GM10847 (cell line): ENCODE results near the gene ARHGEF38.

Experiments used
- POLR2A ChIP-seq: IDR thresholded peaks from 2 replicates; pipeline ENCODE4 v1.6.1; 2011; ENCODE audit not compliant: insufficient read length; ENCODE audit errors: extremely low read depth

Gene ARHGEF38, protein sequence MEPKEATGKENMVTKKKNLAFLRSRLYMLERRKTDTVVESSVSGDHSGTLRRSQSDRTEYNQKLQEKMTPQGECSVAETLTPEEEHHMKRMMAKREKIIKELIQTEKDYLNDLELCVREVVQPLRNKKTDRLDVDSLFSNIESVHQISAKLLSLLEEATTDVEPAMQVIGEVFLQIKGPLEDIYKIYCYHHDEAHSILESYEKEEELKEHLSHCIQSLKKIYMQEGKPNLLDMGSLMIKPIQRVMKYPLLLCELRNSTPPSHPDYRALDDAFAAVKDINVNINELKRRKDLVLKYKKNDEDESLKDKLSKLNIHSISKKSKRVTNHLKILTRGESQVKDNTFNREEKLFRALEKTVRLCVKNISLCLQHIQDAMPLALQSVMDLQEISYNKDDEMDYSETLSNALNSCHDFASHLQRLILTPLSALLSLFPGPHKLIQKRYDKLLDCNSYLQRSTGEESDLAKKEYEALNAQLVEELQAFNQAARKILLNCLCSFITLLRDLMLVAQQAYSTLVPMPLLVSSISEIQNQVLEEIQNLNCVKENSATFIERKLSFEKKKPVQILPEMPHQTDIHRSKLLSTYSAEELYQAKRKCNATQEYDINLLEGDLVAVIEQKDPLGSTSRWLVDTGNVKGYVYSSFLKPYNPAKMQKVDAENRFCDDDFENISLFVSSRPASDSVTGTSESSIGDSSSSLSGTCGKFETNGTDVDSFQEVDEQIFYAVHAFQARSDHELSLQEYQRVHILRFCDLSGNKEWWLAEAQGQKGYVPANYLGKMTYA

DNA sequence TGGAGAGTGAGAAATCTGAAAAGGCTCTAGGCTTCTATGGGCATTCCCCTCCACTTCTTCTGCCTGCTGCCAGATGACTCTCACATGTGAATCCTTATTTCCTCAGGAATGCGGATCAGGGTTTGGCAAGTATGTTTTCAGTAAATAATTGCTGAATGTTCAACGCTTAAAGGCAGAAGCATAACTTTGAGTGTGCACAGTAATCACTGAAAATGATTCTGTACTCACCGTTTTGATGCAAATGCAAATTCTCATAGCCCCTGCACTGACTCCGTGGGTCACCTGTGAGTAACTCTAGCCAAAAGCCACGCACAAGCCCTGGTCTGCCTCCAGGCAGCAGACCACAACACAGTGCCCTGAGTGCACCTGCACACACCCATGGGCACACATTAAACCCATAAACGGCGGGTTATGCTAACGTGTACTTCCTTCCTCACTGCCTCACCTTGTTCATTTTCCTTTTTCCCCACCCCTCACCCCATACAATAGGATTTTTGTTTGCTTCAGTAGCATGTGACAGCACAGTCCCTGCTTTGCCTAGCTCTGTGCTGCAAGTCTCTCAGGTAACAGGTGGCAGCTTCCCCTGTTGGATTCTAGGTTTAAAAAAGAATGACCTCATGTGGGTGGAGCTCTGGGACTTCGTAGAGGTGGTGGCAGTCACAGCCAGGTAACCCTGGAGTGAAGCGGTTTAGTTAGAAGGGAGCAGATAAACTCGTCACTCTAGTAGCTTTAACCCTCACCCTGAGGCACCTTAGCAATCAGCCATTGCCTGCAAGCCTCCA is at the start of gene ARHGEF38:
Gene ARHGEF38 (plus strand): TSS at position 656 of the 782 bp plus-strand sequence. CDS start 146 bp downstream, outside the sequence.
- TF ChIP-seq POLR2A: no peak

DNA sequence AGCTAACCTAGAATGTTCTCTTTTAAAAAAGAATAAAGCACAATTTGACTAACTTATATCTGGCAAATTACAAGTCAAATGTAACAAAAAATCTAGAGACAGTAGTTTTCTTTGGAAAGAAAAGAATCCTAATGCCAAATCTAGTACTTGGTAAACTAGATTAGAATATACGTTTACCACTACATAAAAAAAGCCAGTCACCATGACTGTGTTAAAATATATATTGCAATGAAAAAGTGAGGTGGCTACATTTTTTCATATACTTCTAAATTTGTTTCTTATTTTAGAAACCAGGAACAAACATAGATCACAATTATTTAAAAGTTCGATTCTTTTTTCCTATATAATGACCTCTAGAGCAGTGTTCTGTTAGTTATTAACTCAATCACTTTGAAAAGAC is 48.9 kb upstream of the ARHGEF38 start:
- no peak for TF ChIP-seq POLR2A

- no peak for TF ChIP-seq POLR2A
Measured at GRCh38 chr4:105504744-105505143, 47.7 kb upstream of the ARHGEF38 start.

- no peak for TF ChIP-seq POLR2A
Measured at GRCh38 chr4:105509291-105509690, 43.1 kb upstream of the ARHGEF38 start.

GRCh38 chr4:105509714-105510113 is 42.7 kb upstream of the ARHGEF38 start:
- TF ChIP-seq POLR2A: no peak

- no peak for TF ChIP-seq POLR2A
Measured at GRCh38 chr4:105510245-105510644, 42.2 kb upstream of the ARHGEF38 start.

GRCh38 chr4:105520819-105521790 is 31.3 kb upstream of the ARHGEF38 start:
- TF ChIP-seq POLR2A: no peak

DNA sequence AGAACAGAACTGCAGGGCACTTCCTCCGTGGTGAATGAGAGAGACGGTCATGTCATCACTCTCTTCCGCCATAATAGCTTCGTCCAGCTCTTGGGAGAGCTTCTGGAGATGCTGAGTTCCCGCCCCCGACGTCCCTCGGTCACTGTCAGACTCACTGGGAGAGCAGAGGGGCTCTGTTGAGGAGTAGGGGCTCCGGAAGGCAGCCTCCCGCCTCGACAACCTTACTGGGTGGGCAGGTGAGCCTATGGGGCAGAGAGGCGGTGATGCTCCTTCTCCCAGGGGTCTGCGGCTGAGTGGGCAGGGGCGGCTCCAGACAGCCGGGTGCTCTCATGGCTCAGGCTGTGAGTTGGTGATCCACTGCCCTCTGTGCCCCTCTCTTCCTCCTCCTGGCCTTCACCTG is 25.8 kb upstream of the ARHGEF38 start:
- no peak for TF ChIP-seq POLR2A

DNA sequence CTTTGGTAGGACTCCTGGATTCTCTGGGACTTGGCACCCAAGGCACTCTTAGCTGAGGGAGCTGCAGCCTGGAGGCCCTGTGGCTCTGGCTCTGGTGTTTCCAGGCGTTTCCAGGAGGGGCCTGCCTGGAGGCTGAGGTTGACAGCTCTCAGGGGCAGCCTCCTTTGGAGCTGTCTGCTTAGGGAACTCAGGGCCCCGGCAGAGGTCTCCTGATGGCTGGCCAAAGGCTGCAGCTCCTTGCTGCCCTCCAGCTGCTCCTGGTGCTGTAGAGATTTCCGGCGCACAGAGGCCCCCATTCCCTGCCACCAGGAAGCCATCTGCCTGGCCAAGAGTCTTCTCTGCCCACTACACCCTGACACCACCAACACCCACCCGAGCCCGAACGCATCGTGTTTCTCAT is 25.3 kb upstream of the ARHGEF38 start:
- no peak for TF ChIP-seq POLR2A

DNA sequence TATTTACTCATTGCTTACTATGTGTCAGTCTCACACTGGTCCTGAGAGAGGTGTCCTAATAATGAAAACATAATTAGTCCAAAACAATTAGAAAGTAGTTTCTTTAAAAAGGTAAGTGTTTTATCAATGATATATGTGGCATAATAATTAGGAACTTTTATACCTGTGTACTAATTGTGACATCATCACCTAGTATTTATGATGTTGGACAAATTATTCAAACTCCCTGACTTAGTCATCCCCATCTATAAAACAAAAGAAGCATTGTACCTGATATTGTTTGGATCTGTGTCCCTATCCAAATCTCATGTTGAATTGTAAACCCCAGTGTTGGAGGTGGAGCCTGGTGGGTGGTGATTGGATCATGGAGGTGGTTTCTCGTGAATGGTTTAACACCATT is 15.8 kb upstream of the ARHGEF38 start:
- no peak for TF ChIP-seq POLR2A

GRCh38 chr4:105541420-105541819 is 11.0 kb upstream of the ARHGEF38 start:
- TF ChIP-seq POLR2A: no peak

DNA sequence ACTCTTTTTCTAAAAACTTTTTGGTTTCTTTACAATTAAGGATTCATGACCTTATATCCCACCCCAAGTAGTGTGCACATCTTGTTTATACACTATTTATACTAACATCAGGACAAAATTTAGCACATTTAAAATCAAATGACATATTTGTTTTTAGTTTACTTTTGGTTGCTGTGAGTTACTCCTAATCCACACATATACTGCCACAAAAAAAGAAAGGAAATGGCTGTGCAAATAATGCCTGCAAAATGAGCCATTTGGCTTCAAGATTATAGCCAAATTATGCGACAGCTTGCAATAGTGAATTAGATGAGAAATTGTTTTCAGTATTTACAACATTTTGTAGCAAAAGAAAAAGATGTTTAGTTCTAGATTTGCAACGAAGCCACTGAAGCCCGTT is 10.4 kb upstream of the ARHGEF38 start:
- no peak for TF ChIP-seq POLR2A

DNA sequence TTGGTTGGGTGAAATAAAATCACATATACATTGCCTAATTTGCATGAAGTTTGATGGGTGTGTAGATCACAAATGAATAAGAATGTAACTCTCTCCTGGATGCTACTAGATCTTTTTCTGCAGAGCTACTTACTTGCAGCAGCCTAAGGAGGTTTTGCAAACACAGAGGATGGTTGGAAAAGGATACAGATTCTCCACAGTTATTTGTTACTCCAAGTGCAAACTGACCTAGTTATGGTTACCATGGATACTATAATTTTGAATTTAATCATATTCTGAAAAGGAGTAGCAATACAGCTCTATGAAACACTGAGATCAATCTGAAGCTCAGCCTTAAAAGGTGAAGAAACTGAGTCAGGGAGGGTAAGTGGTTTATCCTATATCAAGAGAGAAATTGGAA is 9.1 kb upstream of the ARHGEF38 start:
- TF ChIP-seq POLR2A: no peak

DNA sequence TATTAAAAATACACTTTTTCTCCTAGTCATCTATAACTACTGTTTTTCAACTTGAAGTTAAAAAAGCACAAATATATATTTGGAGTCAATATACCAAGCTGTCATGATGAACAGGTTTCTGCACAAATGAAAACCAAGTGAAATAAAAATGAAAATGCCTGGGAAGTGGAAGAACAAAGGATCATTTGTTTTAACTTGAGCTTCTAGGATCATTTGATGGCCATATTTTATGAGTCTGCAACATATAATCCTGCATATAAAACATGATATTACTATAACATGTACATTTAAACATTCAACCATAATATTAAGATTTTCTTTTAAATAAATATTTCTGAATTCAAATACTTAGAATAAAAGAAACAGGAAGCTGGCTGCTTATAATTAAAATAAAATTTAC is 8.5 kb upstream of the ARHGEF38 start:
- no peak for TF ChIP-seq POLR2A

- no peak for TF ChIP-seq POLR2A
Measured at GRCh38 chr4:105544520-105545286, 7.7 kb upstream of the ARHGEF38 start.
